Fibroblast of pulmonary artery (primary cell): ENCODE data around the gene UBE2E3.
"Not testable (repeated sequence)": the region's sequence is repeated elsewhere in the genome, so short reads cannot be mapped to it uniquely, and the experiment has no call there.

Experiments
- DNase-seq: peaks from one replicate; pipeline ENCODE4 v3.0.0-alpha.2; 2010; ENCODE audit warnings: low read depth
- H3K4me3 ChIP-seq: replicated peaks from 2 replicates; pipeline ENCODE4 v1.5.1; 2011; ENCODE audit warnings: low read depth, mild to moderate bottlenecking, control low read depth, low read length, moderate library complexity
- CTCF ChIP-seq: IDR thresholded peaks from 2 replicates; pipeline ENCODE4 v1.5.1; 2011; ENCODE audit warnings: mild to moderate bottlenecking, control low read depth, low read length, inconsistent platforms; ENCODE audit errors: missing control alignments

UBE2E3 gene

GRCh38 chr2:180980106-180980942, at the start of gene UBE2E3:
Gene UBE2E3 (plus strand): TSS chr2:180980605. CDS start chr2:180982043, 1,438 bp downstream.
- DNase-seq: peak; percentile 86
- TF ChIP-seq CTCF: peak; percentile 53
- peak within 1 kb of the TSS; percentile 80 for H3K4me3 ChIP-seq

GRCh38 chr2:180931841-180932240, 48.6 kb upstream of the UBE2E3 start:
- no peak for TF ChIP-seq CTCF
- no peak for DNase-seq

GRCh38 chr2:180933332-180933731, 47.1 kb upstream of the UBE2E3 start:
- no peak for TF ChIP-seq CTCF
- no peak for DNase-seq
- H3K4me3 ChIP-seq: no peak overlapping the region

More at GRCh38 chr2:180931841-180932240, 48.6 kb upstream of the UBE2E3 start:
- H3K4me3 ChIP-seq: no peak overlapping the region

- H3K4me3 ChIP-seq: no peak overlapping the region
- DNase-seq: peak; percentile 23
- TF ChIP-seq CTCF: no peak
These were observed 45.5 kb upstream of the UBE2E3 start for GRCh38 chr2:180934911-180935310.

- DNase-seq, H3K4me3 ChIP-seq: not testable (repeated sequence)
These were observed 42.9 kb upstream of the UBE2E3 start for GRCh38 chr2:180937480-180937879.

- no peak for TF ChIP-seq CTCF
- H3K4me3 ChIP-seq: no peak overlapping the region
- peak; percentile 81 for DNase-seq
These were observed 42.0 kb upstream of the UBE2E3 start for GRCh38 chr2:180938451-180938850.

- DNase-seq: no peak
- no peak overlapping the region for H3K4me3 ChIP-seq
- no peak for TF ChIP-seq CTCF
These were observed 37.1 kb upstream of the UBE2E3 start for GRCh38 chr2:180943275-180943674.
